ENCODE data around the gene THBS3.

Gene THBS3

GRCh38 chr1:155207806-155208540, at the start of gene THBS3:
Gene THBS3, minus strand, starts transcription at chr1:155207897. Its CDS starts 21 bp downstream, at chr1:155207876.
- H3K4me3 ChIP-seq (ENCODE audit: low read length), result peak within 1 kb of the TSS; percentile 94
- H3K9me3 ChIP-seq (ENCODE audit: control insufficient read depth, low read length), result no peaks in the 10 kb centered on the region
- H3K36me3 ChIP-seq (ENCODE audit: control insufficient read depth, insufficient read depth, low read length), result no peaks in the 10 kb centered on the region
- peaks cover 27% of the 10 kb centered on the region for H3K4me1 ChIP-seq (ENCODE audit: control insufficient read depth, insufficient read depth, low read length)
- peak within 1 kb of the TSS; percentile 87 for H3K9ac ChIP-seq (ENCODE audit: low read length)
- H3K27me3 ChIP-seq (ENCODE audit: control insufficient read depth, insufficient read depth, low read length), result no peaks in the 10 kb centered on the region

- no peaks in the 10 kb centered on the region for H3K9me3 ChIP-seq (ENCODE audit: control insufficient read depth, low read length)
- peaks cover 5% of the 10 kb centered on the region for H3K36me3 ChIP-seq (ENCODE audit: control insufficient read depth, insufficient read depth, low read length)
- H3K4me1 ChIP-seq (ENCODE audit: control insufficient read depth, insufficient read depth, low read length), result peaks cover 26% of the 10 kb centered on the region
- H3K27me3 ChIP-seq (ENCODE audit: control insufficient read depth, insufficient read depth, low read length), result no peaks in the 10 kb centered on the region
- H3K9ac ChIP-seq (ENCODE audit: low read length), result peak overlapping the region; percentile 88
- H3K4me3 ChIP-seq (ENCODE audit: low read length), result peak overlapping the region; percentile 75
These were observed 48.6 kb upstream of the THBS3 start for GRCh38 chr1:155256058-155256852.

GRCh38 chr1:155255243-155256007, 47.7 kb upstream of the THBS3 start, which contains the start of gene ENTREP3:
Gene ENTREP3, minus strand, starts transcription at chr1:155255483. Its CDS starts 606 bp downstream, at chr1:155254877.
- no peaks in the 10 kb centered on the region for H3K27me3 ChIP-seq (ENCODE audit: control insufficient read depth, insufficient read depth, low read length)
- peaks cover 28% of the 10 kb centered on the region for H3K4me1 ChIP-seq (ENCODE audit: control insufficient read depth, insufficient read depth, low read length)
- no peaks in the 10 kb centered on the region for H3K9me3 ChIP-seq (ENCODE audit: control insufficient read depth, low read length)
- H3K9ac ChIP-seq (ENCODE audit: low read length), result peak within 1 kb of the TSS; percentile 88
- peaks cover 5% of the 10 kb centered on the region for H3K36me3 ChIP-seq (ENCODE audit: control insufficient read depth, insufficient read depth, low read length)
- H3K4me3 ChIP-seq (ENCODE audit: low read length), result peak within 1 kb of the TSS; percentile 75

GRCh38 chr1:155254714-155255242, 47.1 kb upstream of the THBS3 start:
- Histone ChIP-seq H3K4me3 (ENCODE audit: low read length) (peak overlapping the region; percentile 75), H3K4me1 (ENCODE audit: control insufficient read depth, insufficient read depth, low read length) (peaks cover 29% of the 10 kb centered on the region), H3K9me3 (ENCODE audit: control insufficient read depth, low read length) (no peaks in the 10 kb centered on the region), H3K36me3 (ENCODE audit: control insufficient read depth, insufficient read depth, low read length) (peaks cover 5% of the 10 kb centered on the region), H3K9ac (ENCODE audit: low read length) (peak overlapping the region; percentile 88), H3K27me3 (ENCODE audit: control insufficient read depth, insufficient read depth, low read length) (no peaks in the 10 kb centered on the region)

GRCh38 chr1:155254228-155254713, 46.6 kb upstream of the THBS3 start:
- H3K4me3 ChIP-seq (ENCODE audit: low read length), result peak overlapping the region; percentile 75
- H3K9me3 ChIP-seq (ENCODE audit: control insufficient read depth, low read length), result no peaks in the 10 kb centered on the region
- peak overlapping the region; percentile 88 for H3K9ac ChIP-seq (ENCODE audit: low read length)
- peaks cover 29% of the 10 kb centered on the region for H3K4me1 ChIP-seq (ENCODE audit: control insufficient read depth, insufficient read depth, low read length)
- no peaks in the 10 kb centered on the region for H3K27me3 ChIP-seq (ENCODE audit: control insufficient read depth, insufficient read depth, low read length)
- H3K36me3 ChIP-seq (ENCODE audit: control insufficient read depth, insufficient read depth, low read length), result peaks cover 5% of the 10 kb centered on the region

GRCh38 chr1:155253797-155254196, 46.1 kb upstream of the THBS3 start:
- H3K9ac ChIP-seq (ENCODE audit: low read length), result peak overlapping the region; percentile 88
- no peaks in the 10 kb centered on the region for H3K9me3 ChIP-seq (ENCODE audit: control insufficient read depth, low read length)
- peaks cover 5% of the 10 kb centered on the region for H3K36me3 ChIP-seq (ENCODE audit: control insufficient read depth, insufficient read depth, low read length)
- H3K4me3 ChIP-seq (ENCODE audit: low read length), result peak overlapping the region; percentile 75
- H3K4me1 ChIP-seq (ENCODE audit: control insufficient read depth, insufficient read depth, low read length), result peaks cover 29% of the 10 kb centered on the region
- H3K27me3 ChIP-seq (ENCODE audit: control insufficient read depth, insufficient read depth, low read length), result no peaks in the 10 kb centered on the region

- Histone ChIP-seq H3K27me3 (ENCODE audit: control insufficient read depth, insufficient read depth, low read length) (no peaks in the 10 kb centered on the region), H3K36me3 (ENCODE audit: control insufficient read depth, insufficient read depth, low read length) (peaks cover 5% of the 10 kb centered on the region), H3K9me3 (ENCODE audit: control insufficient read depth, low read length) (no peaks in the 10 kb centered on the region), H3K9ac (ENCODE audit: low read length) (no peak overlapping the region), H3K4me1 (ENCODE audit: control insufficient read depth, insufficient read depth, low read length) (peaks cover 29% of the 10 kb centered on the region), H3K4me3 (ENCODE audit: low read length) (no peak overlapping the region)
These were observed 45.5 kb upstream of the THBS3 start for GRCh38 chr1:155253208-155253607.

- Histone ChIP-seq H3K9me3 (ENCODE audit: control insufficient read depth, low read length) (no peaks in the 10 kb centered on the region), H3K27me3 (ENCODE audit: control insufficient read depth, insufficient read depth, low read length) (no peaks in the 10 kb centered on the region), H3K4me3 (ENCODE audit: low read length) (no peak overlapping the region), H3K9ac (ENCODE audit: low read length) (no peak overlapping the region), H3K36me3 (ENCODE audit: control insufficient read depth, insufficient read depth, low read length) (no peaks in the 10 kb centered on the region), H3K4me1 (ENCODE audit: control insufficient read depth, insufficient read depth, low read length) (peaks cover 29% of the 10 kb centered on the region)
These were observed 43.9 kb upstream of the THBS3 start for GRCh38 chr1:155251566-155251965.

- peaks cover 25% of the 10 kb centered on the region for H3K4me1 ChIP-seq (ENCODE audit: control insufficient read depth, insufficient read depth, low read length)
- H3K36me3 ChIP-seq (ENCODE audit: control insufficient read depth, insufficient read depth, low read length), result no peaks in the 10 kb centered on the region
- no peaks in the 10 kb centered on the region for H3K9me3 ChIP-seq (ENCODE audit: control insufficient read depth, low read length)
- no peak overlapping the region for H3K4me3 ChIP-seq (ENCODE audit: low read length)
- H3K27me3 ChIP-seq (ENCODE audit: control insufficient read depth, insufficient read depth, low read length), result no peaks in the 10 kb centered on the region
- peak overlapping the region; percentile 56 for H3K9ac ChIP-seq (ENCODE audit: low read length)
These were observed 43.1 kb upstream of the THBS3 start for GRCh38 chr1:155250633-155251449.

- H3K4me1 ChIP-seq (ENCODE audit: control insufficient read depth, insufficient read depth, low read length), result peaks cover 21% of the 10 kb centered on the region
- H3K9me3 ChIP-seq (ENCODE audit: control insufficient read depth, low read length), result no peaks in the 10 kb centered on the region
- H3K4me3 ChIP-seq (ENCODE audit: low read length), result no peak overlapping the region
- no peaks in the 10 kb centered on the region for H3K36me3 ChIP-seq (ENCODE audit: control insufficient read depth, insufficient read depth, low read length)
- no peaks in the 10 kb centered on the region for H3K27me3 ChIP-seq (ENCODE audit: control insufficient read depth, insufficient read depth, low read length)
- H3K9ac ChIP-seq (ENCODE audit: low read length), result peak overlapping the region; percentile 56
These were observed 42.5 kb upstream of the THBS3 start for GRCh38 chr1:155250246-155250632.

Data from mucosa of stomach (tissue), 1 donor.